ENCODE data around the gene IRAK2. TPM values are rescaled to one million over a fixed set of nuclear protein-coding genes. Genes with fewer than 3 reads are reported as not detected.

Gene IRAK2
- total and polyA plus RNA-seq, 2 donors (not counting 1 experiment from before 2014, with no cell fraction given): 1.5 to 6.6 TPM

GRCh38 chr3:10259798-10260197 is 95.1 kb downstream of the IRAK2 start:
- Histone ChIP-seq H4K20me1 (ENCODE audit: control insufficient read depth, extremely low read depth, insufficient read depth, low read length) (no peaks in the 10 kb centered on the region), H3K4me2 (ENCODE audit: extremely low read depth, insufficient read depth, low read length) (no peak overlapping the region), H3K9me3 (ENCODE audit: control insufficient read depth, insufficient read depth, low read depth, low read length) (no peaks in the 10 kb centered on the region), H3K27me3 (ENCODE audit: control insufficient read depth, insufficient read depth, low read length) (no peaks in the 10 kb centered on the region), H3K9ac (ENCODE audit: insufficient read depth, low read length) (no peak overlapping the region), H3K4me1 (ENCODE audit: control insufficient read depth, extremely low read depth, insufficient read depth, low read length) (no peaks in the 10 kb centered on the region), H3K27ac (ENCODE audit: insufficient read depth, low read length) (no peak overlapping the region), H3K79me2 (ENCODE audit: control insufficient read depth, insufficient read depth, low read length) (peaks cover 5% of the 10 kb centered on the region), H2AFZ (ENCODE audit: low read length) (no peak overlapping the region), H3K36me3 (ENCODE audit: control insufficient read depth, insufficient read depth, low read length) (peaks cover 6% of the 10 kb centered on the region), H3K4me3 (replicated peaks in 1 of 4; ENCODE audit: control extremely low read depth in 1 of 4, insufficient read depth in 1 of 4, low read depth in 3 of 4, low read length in 4 of 4) (no peak overlapping the region)
- TF ChIP-seq CTCF (conservative IDR thresholded peaks at IDR 0.05 in 1 of 2, IDR thresholded peaks at IDR 0.05 in 1 of 2; ENCODE audit: low read depth in 1 of 2, low read length in 2 of 2) (no peak), EZH2 (IDR thresholded peaks at IDR 0.05; ENCODE audit: low read length, missing control alignments) (no peak)
- DNase-seq (ENCODE audit: low read depth in 2 of 2): no peak

DNA sequence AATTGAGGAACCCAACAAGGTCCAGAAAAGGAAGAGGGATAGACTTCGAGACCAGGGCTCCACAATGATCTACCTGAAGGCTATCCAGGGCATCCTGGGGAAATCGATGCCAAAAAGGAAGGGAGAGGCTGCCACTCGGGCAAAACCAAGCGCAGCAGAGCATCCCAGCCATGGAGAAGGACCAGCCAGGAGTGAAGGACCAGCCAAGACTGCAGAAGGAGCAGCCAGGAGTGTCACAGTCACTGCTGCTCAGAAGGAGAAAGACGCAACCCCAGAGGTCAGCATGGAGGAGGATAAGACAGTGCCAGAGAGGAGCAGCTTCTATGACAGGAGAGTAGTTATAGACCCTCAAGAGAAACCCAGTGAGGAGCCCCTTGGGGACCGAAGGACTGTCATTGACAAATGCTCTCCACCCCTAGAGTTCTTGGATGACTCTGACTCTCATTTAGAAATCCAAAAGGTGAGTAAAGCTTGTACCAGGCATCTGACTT is 95.5 kb downstream of the IRAK2 start:
- no peak overlapping the region for H2AFZ ChIP-seq (ENCODE audit: low read length)
- H3K79me2 ChIP-seq (ENCODE audit: control insufficient read depth, insufficient read depth, low read length): peaks cover 5% of the 10 kb centered on the region
- no peaks in the 10 kb centered on the region for H3K9me3 ChIP-seq (ENCODE audit: control insufficient read depth, insufficient read depth, low read depth, low read length)
- no peak overlapping the region for H3K9ac ChIP-seq (ENCODE audit: insufficient read depth, low read length)
- no peak for DNase-seq (ENCODE audit: low read depth in 2 of 2)
- no peak overlapping the region for H3K4me3 ChIP-seq (replicated peaks in 1 of 4; ENCODE audit: control extremely low read depth in 1 of 4, insufficient read depth in 1 of 4, low read depth in 3 of 4, low read length in 4 of 4)
- TF ChIP-seq CTCF (conservative IDR thresholded peaks at IDR 0.05 in 1 of 2, IDR thresholded peaks at IDR 0.05 in 1 of 2; ENCODE audit: low read depth in 1 of 2, low read length in 2 of 2): no peak
- TF ChIP-seq EZH2 (IDR thresholded peaks at IDR 0.05; ENCODE audit: low read length, missing control alignments): no peak
- H3K4me1 ChIP-seq (ENCODE audit: control insufficient read depth, extremely low read depth, insufficient read depth, low read length): no peaks in the 10 kb centered on the region
- peaks cover 6% of the 10 kb centered on the region for H3K36me3 ChIP-seq (ENCODE audit: control insufficient read depth, insufficient read depth, low read length)
- no peaks in the 10 kb centered on the region for H3K27me3 ChIP-seq (ENCODE audit: control insufficient read depth, insufficient read depth, low read length)
- H3K4me2 ChIP-seq (ENCODE audit: extremely low read depth, insufficient read depth, low read length): no peak overlapping the region
- no peak overlapping the region for H3K27ac ChIP-seq (ENCODE audit: insufficient read depth, low read length)
- no peaks in the 10 kb centered on the region for H4K20me1 ChIP-seq (ENCODE audit: control insufficient read depth, extremely low read depth, insufficient read depth, low read length)

DNA sequence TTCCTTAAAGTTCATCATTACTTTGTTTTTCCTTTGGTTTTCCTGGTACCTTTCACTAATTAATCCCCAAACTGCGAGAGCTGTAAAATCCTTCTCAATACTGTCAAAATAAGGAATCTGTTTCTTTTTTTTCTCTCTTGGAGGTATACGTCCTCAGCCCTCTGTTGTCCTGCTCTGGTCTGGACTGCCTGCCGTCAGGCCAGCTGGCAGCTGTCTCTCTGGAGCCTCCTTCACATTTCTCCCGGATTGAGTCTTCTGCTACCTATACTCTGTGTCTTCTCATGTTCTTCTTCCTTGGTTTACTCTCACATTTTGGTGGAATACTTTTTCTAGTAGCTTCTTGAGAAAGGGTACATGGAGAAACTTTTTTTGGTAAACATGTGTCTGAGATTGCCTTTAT is 97.3 kb downstream of the IRAK2 start:
- DNase-seq (ENCODE audit: low read depth in 2 of 2): no peak
- Histone ChIP-seq H3K4me1 (ENCODE audit: control insufficient read depth, extremely low read depth, insufficient read depth, low read length) (no peaks in the 10 kb centered on the region), H3K79me2 (ENCODE audit: control insufficient read depth, insufficient read depth, low read length) (peaks cover 7% of the 10 kb centered on the region), H3K27me3 (ENCODE audit: control insufficient read depth, insufficient read depth, low read length) (no peaks in the 10 kb centered on the region), H3K9me3 (ENCODE audit: control insufficient read depth, insufficient read depth, low read depth, low read length) (no peaks in the 10 kb centered on the region), H3K36me3 (ENCODE audit: control insufficient read depth, insufficient read depth, low read length) (peaks cover 6% of the 10 kb centered on the region), H4K20me1 (ENCODE audit: control insufficient read depth, extremely low read depth, insufficient read depth, low read length) (no peaks in the 10 kb centered on the region), H2AFZ (ENCODE audit: low read length) (no peak overlapping the region), H3K4me2 (ENCODE audit: extremely low read depth, insufficient read depth, low read length) (no peak overlapping the region), H3K27ac (ENCODE audit: insufficient read depth, low read length) (no peak overlapping the region), H3K4me3 (replicated peaks in 1 of 4; ENCODE audit: control extremely low read depth in 1 of 4, insufficient read depth in 1 of 4, low read depth in 3 of 4, low read length in 4 of 4) (no peak overlapping the region), H3K9ac (ENCODE audit: insufficient read depth, low read length) (no peak overlapping the region)
- no peak for TF ChIP-seq CTCF (conservative IDR thresholded peaks at IDR 0.05 in 1 of 2, IDR thresholded peaks at IDR 0.05 in 1 of 2; ENCODE audit: low read depth in 1 of 2, low read length in 2 of 2)
- TF ChIP-seq EZH2 (IDR thresholded peaks at IDR 0.05; ENCODE audit: low read length, missing control alignments): no peak

All from fibroblast of lung (primary cell).